GM12878 (cell line): ENCODE data around the gene RALGAPB. TPM values are rescaled to one million over a fixed set of nuclear protein-coding genes. Genes with fewer than 3 reads are reported as not detected.

ENCODE experiments used
- ATAC-seq: fragments of 200-7000 bp; cut with Tn5 transposase; 3 replicates; pipeline ENCODE4 v1.9.1; 2020; ENCODE audit warnings: mild to moderate bottlenecking, moderate library complexity
- BruUV-seq: library from RNA; stranded (reverse); fragments of 400-500 nt; replicated peaks from 2 replicates; lab custom pipeline; 2021; lab: Mats Ljungman, UMichigan
- CTCF ChIA-PET: fragments of 300-600 bp; sonication (Branson Sonifier 250); formaldehyde crosslinking; extraction: SDS; loops from one replicate; lab custom pipeline; 2021; ENCODE audit warnings: inconsistent platforms; lab: Yijun Ruan, JAX
- POLR2A ChIA-PET: fragments of 350-600 bp; formaldehyde crosslinking; extraction: SDS; loops from one replicate; lab custom pipeline; 2021; ENCODE audit warnings: inconsistent platforms; lab: Charles Lee
- RAD21 ChIA-PET: fragments of 300-600 bp; sonication (Branson Sonifier 250); formaldehyde crosslinking; loops from one replicate; lab custom pipeline; 2023; ENCODE audit warnings: antibody characterized with exemption; ENCODE audit not compliant: unreplicated experiment; lab: Charles Lee
- SMC1A ChIA-PET: fragments of 300-600 bp; sonication (Branson Sonifier 250); formaldehyde crosslinking; loops from one replicate; lab custom pipeline; 2023; ENCODE audit not compliant: unreplicated experiment, uncharacterized antibody; lab: Charles Lee
- DNase-seq: peaks from one replicate; pipeline ENCODE4 v3.0.0-alpha.2; 2011; ENCODE audit warnings: low read depth, low spot score
- FAIRE-seq: peaks from 3 replicates; lab custom pipeline; 2011; peaks lifted over from hg19 to GRCh38; lab: Jason Lieb, UNC
- H2AFZ ChIP-seq: 2 replicates; pipeline ENCODE4 v1.6.0; 2011; ENCODE audit warnings: low read depth, low read length, control low read depth; ENCODE audit not compliant: control insufficient read depth
- H3K27ac ChIP-seq: 2 replicates; pipeline ENCODE4 v1.5.1; 2011; ENCODE audit warnings: control low read depth; ENCODE audit not compliant: control insufficient read depth, insufficient read depth
- H3K27me3 ChIP-seq, 2 experiments: replicated peaks in 1 of 2; 2 replicates each; pipeline versions ENCODE4 v1.6.0 to v1.6.1; 2011; ENCODE audit warnings: low read length in 1 of 2; ENCODE audit not compliant: control insufficient read depth in 2 of 2, insufficient read depth in 2 of 2
- H3K36me3 ChIP-seq, 2 experiments: 2 replicates each; pipeline ENCODE4 v1.5.1; 2011; ENCODE audit warnings: low read length in 1 of 2; ENCODE audit not compliant: control insufficient read depth in 2 of 2, insufficient read depth in 2 of 2
- H3K4me1 ChIP-seq: 2 replicates; pipeline ENCODE4 v1.6.1; 2011; ENCODE audit warnings: mild to moderate bottlenecking, low read length, moderate library complexity, mixed read lengths; ENCODE audit not compliant: control insufficient read depth, insufficient read depth
- H3K4me2 ChIP-seq: 2 replicates; pipeline ENCODE4 v1.6.0; 2011; ENCODE audit warnings: control low read depth; ENCODE audit not compliant: control insufficient read depth, insufficient read depth
- H3K4me3 ChIP-seq: fragments of 200-600 bp; sonication (generic); 2 replicates; pipeline ENCODE4 v1.5.1; 2016
- H3K79me2 ChIP-seq: 2 replicates; pipeline ENCODE4 v1.6.0; 2011; ENCODE audit warnings: low read length; ENCODE audit not compliant: control insufficient read depth, insufficient read depth
- H3K9ac ChIP-seq: 2 replicates; pipeline ENCODE4 v1.8.0; 2011; ENCODE audit warnings: low read length, control low read depth, mixed read lengths; ENCODE audit not compliant: control insufficient read depth, insufficient read depth
- H3K9me3 ChIP-seq: replicated peaks from 3 replicates; pipeline ENCODE4 v1.5.1; 2011; ENCODE audit warnings: mild to moderate bottlenecking, low read length; ENCODE audit not compliant: control insufficient read depth, insufficient read depth
- H4K20me1 ChIP-seq: 2 replicates; pipeline ENCODE4 v1.6.0; 2011; ENCODE audit not compliant: control insufficient read depth, insufficient read depth
- ATF2 ChIP-seq: IDR thresholded peaks from 2 replicates; pipeline ENCODE4 v1.6.1; 2012; ENCODE audit warnings: low read length, inconsistent platforms
- ATF3 ChIP-seq: IDR thresholded peaks from 2 replicates; pipeline ENCODE4 v1.6.1; 2011; ENCODE audit warnings: low read depth, mild to moderate bottlenecking, low read length, moderate library complexity, borderline replicate concordance; ENCODE audit errors: extremely low read depth
- BRCA1 ChIP-seq: IDR thresholded peaks from 2 replicates; pipeline ENCODE4 v1.6.1; 2011; ENCODE audit warnings: low read depth, low read length, improper control_type of control experiment
- CBFB ChIP-seq: IDR thresholded peaks from 2 replicates; pipeline ENCODE4 v1.6.1; 2016; ENCODE audit warnings: antibody characterized with exemption, low read depth
- CEBPB ChIP-seq, 2 experiments: fragments of 150-350 bp in 1 of 2; IDR thresholded peaks; 2 replicates each; pipeline ENCODE4 v1.6.1; 2012 to 2014; ENCODE audit warnings: low read depth in 2 of 2, low read length in 2 of 2, borderline replicate concordance in 1 of 2, inconsistent platforms in 1 of 2
- CREB1 ChIP-seq: IDR thresholded peaks from 2 replicates; pipeline ENCODE4 v1.6.1; 2012; ENCODE audit warnings: low read depth, mild to moderate bottlenecking, inconsistent platforms
- EED ChIP-seq: sonication (generic); IDR thresholded peaks from 2 replicates; pipeline ENCODE4 v1.6.1; 2016; ENCODE audit warnings: antibody characterized with exemption, low read depth
- FOS ChIP-seq: IDR thresholded peaks from 3 replicates; pipeline ENCODE4 v1.6.1; 2011; ENCODE audit warnings: borderline replicate concordance; ENCODE audit not compliant: insufficient read length; ENCODE audit errors: extremely low read depth
- FOXM1 ChIP-seq: IDR thresholded peaks from 2 replicates; pipeline ENCODE4 v1.6.1; 2012; ENCODE audit warnings: low read depth, mild to moderate bottlenecking, inconsistent platforms, low read length, moderate library complexity
- MYC ChIP-seq: IDR thresholded peaks from 2 replicates; pipeline ENCODE4 v1.6.1; 2011; ENCODE audit warnings: mild to moderate bottlenecking, low read length, moderate library complexity, inconsistent platforms; ENCODE audit not compliant: insufficient read depth, insufficient replicate concordance, insufficient read length, severe bottlenecking
- NKRF ChIP-seq: fragments of 450-650 bp; conservative IDR thresholded peaks from 2 replicates; pipeline ENCODE4 v1.6.1; 2017; ENCODE audit warnings: mild to moderate bottlenecking, moderate library complexity
- PML ChIP-seq: IDR thresholded peaks from 2 replicates; pipeline ENCODE4 v1.6.1; 2012; ENCODE audit warnings: low read length, inconsistent platforms
- RAD21 ChIP-seq: IDR thresholded peaks from 2 replicates; pipeline ENCODE4 v1.6.1; 2011; ENCODE audit warnings: mild to moderate bottlenecking, low read depth, low read length, moderate library complexity; ENCODE audit not compliant: insufficient read depth
- SMAD1 ChIP-seq: fragments of 450-650 bp; IDR thresholded peaks from 2 replicates; pipeline ENCODE4 v1.6.1; 2018; ENCODE audit warnings: mild to moderate bottlenecking, low read depth; ENCODE audit not compliant: partially characterized antibody
- SMAD5 ChIP-seq: IDR thresholded peaks from 2 replicates; pipeline ENCODE4 v1.6.1; 2016; ENCODE audit warnings: antibody characterized with exemption, low read depth
- SMC3 ChIP-seq: IDR thresholded peaks from 2 replicates; pipeline ENCODE4 v1.6.1; 2011; ENCODE audit warnings: low read length, improper control_type of control experiment, borderline replicate concordance
- SRF ChIP-seq, 2 experiments: IDR thresholded peaks; 2 replicates each; pipeline ENCODE4 v1.6.1; 2011; ENCODE audit warnings: low read depth in 2 of 2, low read length in 2 of 2, mild to moderate bottlenecking in 1 of 2, moderate library complexity in 1 of 2
- ZNF24 ChIP-seq: fragments of 450-650 bp; IDR thresholded peaks from 2 replicates; pipeline ENCODE4 v1.6.1; 2017; ENCODE audit warnings: antibody characterized with exemption, mild to moderate bottlenecking
- WGBS: methylation state at CpG from one replicate; pipeline ENCODE4 v1.1.6; 2016; ENCODE audit warnings: low lambda C conversion rate; ENCODE audit not compliant: insufficient replicate concordance, insufficient coverage; ENCODE audit errors: missing lambda C conversion rate; 5-methylcytosine and 5-hydroxymethylcytosine counted together
- in situ Hi-C: fragments of 300-500 bp; cut with MboI; formaldehyde crosslinking; loops from 9 replicates; pipeline ENCODE4 v1.14.3; 2018; ENCODE audit warnings: mixed read lengths
- intact Hi-C: fragments of 100-400 bp; cut with micrococcal nuclease; formaldehyde crosslinking; loops from one replicate; pipeline ENCODE4 v1.14.2; 2022; ENCODE audit not compliant: unreplicated experiment
- polyA plus RNA-seq, 11 experiments: library from polyadenylated mRNA; depleted of rRNA in 4 of 11; unstranded in 6 of 11; stranded (reverse) in 5 of 11; fragments of >200 nt; fragmentation: Nextera tagmentation in 4 of 11; fragmentation: Illumina TruSeq in 1 of 11; extraction: Ambion mirVana in 4 of 11; extraction: Trizol in 1 of 11; gene quantifications; 1 replicate in 1 of 11; 2 replicates in 10 of 11; pipeline versions ENCODE4 v1.2.1 to v1.2.3, GENCODE V29; 2011 to 2016; ENCODE audit warnings: inconsistent platforms in 2 of 11, missing spikeins in 2 of 11, low read depth in 1 of 11
- total RNA-seq, 4 experiments: library from RNA; depleted of rRNA in 3 of 4; stranded (reverse); fragments of >200 nt in 3 of 4; fragmentation: Illumina TruSeq in 1 of 4; extraction: Trizol in 1 of 4; gene quantifications; 2 replicates each; pipeline versions ENCODE4 v1.2.1 to v1.2.3, GENCODE V29; 2013 to 2021
- TF ChIP-seq, protein P1 (sequence below): IDR thresholded peaks from 2 replicates; pipeline ENCODE4 v1.6.1; 2012; ENCODE audit warnings: low read depth, low read length, improper control_type of control experiment

Gene RALGAPB
- total and polyA plus RNA-seq, 10 of the 15 experiments (the other 5 are each of a cell fraction or from before 2014, with no cell fraction given) = 3.7 to 23.2 (median 15.5) TPM

GRCh38 chr20:38617830-38618196, 145.2 kb downstream of the RALGAPB start:
- BruUV-seq = no TSS peak
- ChIA-PET POLR2A (no interaction called here), RAD21 (no interaction called here)
- no peak overlapping the region for H3K4me2 ChIP-seq
- 26% methylated on average over 4 of the region's 4 CpGs for WGBS
- no peaks in the 10 kb centered on the region for H3K4me1 ChIP-seq
- intact Hi-C loops = no loop called here
- no peak for FAIRE-seq
- H3K27me3 ChIP-seq = peaks cover 0 to 3% of the 10 kb centered on the region in 2 experiments; a peak in 2 of 4 replicates
- no peaks in the 10 kb centered on the region for H3K36me3 ChIP-seq
- no peak overlapping the region for H3K4me3 ChIP-seq
- TF ChIP-seq CREB1 = no peak
- no peak for TF ChIP-seq ATF2
- TF ChIP-seq ZNF24 = no peak
- TF ChIP-seq CBFB = no peak
- no peak for TF ChIP-seq ATF3
- TF ChIP-seq, protein P1, sequence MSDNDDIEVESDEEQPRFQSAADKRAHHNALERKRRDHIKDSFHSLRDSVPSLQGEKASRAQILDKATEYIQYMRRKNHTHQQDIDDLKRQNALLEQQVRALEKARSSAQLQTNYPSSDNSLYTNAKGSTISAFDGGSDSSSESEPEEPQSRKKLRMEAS = no peak
- TF ChIP-seq SMAD5 = no peak
- no peak for TF ChIP-seq RAD21
- TF ChIP-seq EED = no peak
- no peak for TF ChIP-seq FOS
- TF ChIP-seq CEBPB (IDR thresholded peaks at IDR 0.05; ENCODE audit: borderline replicate concordance in 1 of 2, low read depth in 2 of 2, low read length in 2 of 2) = no peak
- TF ChIP-seq FOXM1 = no peak
- no peak for TF ChIP-seq NKRF
- no peak for TF ChIP-seq MYC
- no peak for TF ChIP-seq BRCA1
- no peak for TF ChIP-seq SMAD1
- TF ChIP-seq SRF (IDR thresholded peaks at IDR 0.05; ENCODE audit: low read depth in 2 of 2, low read length in 2 of 2) = no peak
- no peak for TF ChIP-seq SMC3
- TF ChIP-seq PML = no peak
- TF ChIP-seq, all 136 proteins: peak for 0
- DNase-seq = no peak
- Histone ChIP-seq H3K79me2 (no peaks in the 10 kb centered on the region), H3K27ac (no peak overlapping the region), H2AFZ (no peak overlapping the region), H3K9me3 (no peaks in the 10 kb centered on the region), H4K20me1 (no peaks in the 10 kb centered on the region), H3K9ac (no peak overlapping the region)
- CTCF ChIA-PET = no interaction called here
- SMC1A ChIA-PET = no interaction called here
- in situ Hi-C loops = no loop called here
- no peak for ATAC-seq
